ENCODE results near the gene CCR6.
"Not testable (repeated sequence)": the region's sequence is repeated elsewhere in the genome, so short reads cannot be mapped to it uniquely, and the experiment has no call there.

The CCR6 gene

GRCh38 chr6:167146977-167147376 is 24.1 kb downstream of the CCR6 start:
- no peak for DNase-seq

DNA sequence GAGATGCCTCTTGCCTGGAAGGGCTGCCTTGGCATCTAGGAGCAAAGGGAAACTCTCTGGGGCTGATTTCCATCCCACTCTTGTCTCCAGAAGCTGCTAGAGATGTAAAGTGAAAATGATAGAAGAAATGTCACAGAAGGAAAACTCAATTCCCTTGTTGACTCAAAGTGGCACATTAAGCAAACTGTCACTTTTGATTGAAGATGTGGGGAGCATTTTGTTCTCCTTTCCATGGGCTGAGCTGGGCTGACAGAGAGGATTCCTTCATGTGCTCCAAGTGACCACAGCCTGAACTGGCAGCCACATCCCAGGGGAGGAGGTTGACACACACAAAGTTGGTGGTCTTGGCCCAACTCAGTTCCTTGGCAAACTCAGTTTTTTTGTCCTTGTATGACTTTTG is 25.1 kb downstream of the CCR6 start:
- DNase-seq = no peak

DNA sequence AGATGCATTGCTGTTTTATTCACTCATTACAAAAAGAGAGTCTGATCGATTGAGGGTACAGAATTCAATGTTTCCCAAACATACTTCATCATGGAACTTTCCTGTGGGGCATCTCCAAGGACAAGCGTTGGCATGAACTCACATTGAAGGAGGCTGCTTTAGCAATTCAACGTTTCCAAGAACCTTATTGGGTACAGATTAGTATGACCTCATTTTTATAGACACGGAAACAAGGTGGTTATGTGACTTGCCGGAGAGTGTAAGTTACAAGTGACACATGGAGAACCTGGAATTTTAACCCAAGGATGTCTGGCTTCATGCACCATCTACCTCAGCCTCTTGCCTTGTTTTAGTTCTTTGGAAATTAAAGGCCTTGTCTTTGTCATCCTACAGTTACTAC is 26.1 kb downstream of the CCR6 start:
- no peak for DNase-seq

DNA sequence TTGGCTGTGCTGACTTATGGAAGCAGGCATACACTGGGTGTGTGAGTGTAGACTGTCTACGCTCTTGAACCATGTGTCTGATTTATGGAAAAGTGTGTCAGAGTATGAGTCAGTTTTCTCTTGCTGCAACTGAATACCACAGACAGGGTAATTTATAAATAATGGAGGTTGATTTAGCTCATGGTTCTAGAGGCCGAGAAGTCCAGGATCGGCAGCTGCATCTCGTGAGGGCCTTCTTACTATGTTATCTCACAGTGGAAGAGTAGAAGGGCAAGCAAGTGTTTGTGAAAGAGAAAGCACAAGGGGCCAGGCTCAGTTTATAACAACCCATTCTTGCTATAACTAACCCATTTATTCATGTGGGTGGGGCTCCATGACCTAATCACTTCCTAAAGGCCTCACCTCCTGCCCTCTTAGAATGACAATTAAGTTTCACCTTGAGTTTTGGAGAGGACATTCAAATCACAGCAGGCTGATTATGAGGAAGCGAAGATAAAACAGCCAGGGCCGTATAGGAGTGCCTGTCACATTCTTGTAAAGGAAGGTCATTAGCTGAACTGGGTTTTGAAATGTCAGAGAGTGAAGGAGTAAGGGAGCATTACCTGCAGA is 28.1 kb downstream of the CCR6 start:
- no peak for DNase-seq

GRCh38 chr6:167151648-167152047 is 28.8 kb downstream of the CCR6 start:
- no peak for DNase-seq

DNA sequence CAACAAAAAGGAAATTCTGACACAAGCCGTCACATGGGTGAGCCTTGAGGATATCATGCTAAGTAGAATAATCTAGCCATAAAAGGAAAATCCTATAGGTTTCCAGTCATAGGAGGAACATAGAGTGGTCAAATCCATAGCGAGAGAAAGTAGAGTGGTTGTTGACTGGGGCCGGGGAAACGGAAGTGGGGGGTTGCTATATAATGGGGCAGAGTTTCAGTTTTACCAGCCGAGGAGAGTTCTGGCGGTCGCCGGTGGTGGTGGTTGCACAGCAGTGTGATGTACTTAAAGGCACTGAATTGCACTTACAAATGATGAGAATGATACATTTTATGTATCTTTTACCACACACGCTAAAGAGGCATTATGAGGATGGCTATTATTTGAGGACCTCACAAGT is 30.0 kb downstream of the CCR6 start:
- no peak for DNase-seq

- no peak for DNase-seq
Measured at GRCh38 chr6:167153521-167153959, 30.6 kb downstream of the CCR6 start.

DNA sequence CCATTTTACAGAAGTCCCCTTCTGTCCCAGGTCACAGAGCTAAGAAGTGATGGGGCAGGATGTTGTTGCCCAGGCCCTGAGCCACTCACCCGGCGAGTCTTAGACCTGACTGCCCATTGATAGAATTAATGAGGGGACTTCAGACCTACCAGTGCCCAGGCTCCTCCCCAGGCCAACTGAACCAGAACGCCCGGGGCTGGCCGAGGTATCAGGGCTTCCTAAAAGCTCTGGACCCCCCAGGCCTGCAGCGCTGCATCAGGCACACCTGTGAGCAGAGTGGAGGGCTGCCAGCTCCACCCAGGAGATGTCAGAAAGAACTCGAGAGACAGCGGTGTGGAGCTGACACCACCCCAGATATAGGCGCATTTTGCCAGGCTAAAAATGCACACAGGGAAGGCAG is 31.4 kb downstream of the CCR6 start:
- no peak for DNase-seq

DNA sequence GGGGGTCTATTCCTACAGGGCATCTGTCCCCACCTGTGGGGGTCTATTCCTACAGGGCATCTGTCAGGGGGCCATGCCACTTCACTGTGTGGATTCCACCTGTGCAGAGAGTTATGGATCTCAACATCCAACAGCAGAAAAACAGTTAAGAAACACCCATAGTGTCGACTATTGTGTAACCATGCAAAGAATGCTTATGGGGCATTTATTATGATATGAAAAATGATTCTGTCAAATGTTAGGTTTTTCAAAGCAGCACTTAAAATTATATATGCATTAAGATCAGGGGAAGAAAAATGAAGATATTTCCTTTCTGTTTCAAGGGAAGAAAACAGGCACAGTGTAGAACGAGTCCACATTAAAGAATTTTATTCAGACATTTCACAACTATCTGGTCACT is 32.0 kb downstream of the CCR6 start:
- DNase-seq = no peak

- DNase-seq = no peak
Measured at GRCh38 chr6:167157414-167157813, 34.5 kb downstream of the CCR6 start.

DNA sequence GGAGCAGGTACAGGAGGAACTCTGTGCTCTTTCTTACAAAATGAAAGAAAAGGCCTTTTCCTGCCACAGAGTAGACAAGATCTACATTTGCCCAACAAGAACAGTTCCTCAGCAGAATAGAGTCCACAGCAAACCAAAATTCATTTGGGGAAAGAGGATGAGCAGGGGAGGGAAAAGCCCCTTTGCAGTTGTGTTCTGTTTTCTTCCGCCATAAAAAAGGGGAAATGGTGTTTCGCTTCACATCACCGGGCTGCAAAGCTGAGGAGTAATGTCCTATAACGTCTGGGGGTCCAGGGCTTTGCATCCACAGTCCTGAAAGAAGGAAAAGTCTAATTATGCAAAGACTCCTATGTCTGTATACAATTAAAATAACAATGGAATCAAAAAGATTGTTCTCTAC is 35.0 kb downstream of the CCR6 start, which contains the start of gene GPR31:
TSS of gene GPR31 (minus strand) at position 118 of the 400 bp plus-strand sequence. CDS start 149 bp downstream, outside the sequence.
- no peak for DNase-seq

DNA sequence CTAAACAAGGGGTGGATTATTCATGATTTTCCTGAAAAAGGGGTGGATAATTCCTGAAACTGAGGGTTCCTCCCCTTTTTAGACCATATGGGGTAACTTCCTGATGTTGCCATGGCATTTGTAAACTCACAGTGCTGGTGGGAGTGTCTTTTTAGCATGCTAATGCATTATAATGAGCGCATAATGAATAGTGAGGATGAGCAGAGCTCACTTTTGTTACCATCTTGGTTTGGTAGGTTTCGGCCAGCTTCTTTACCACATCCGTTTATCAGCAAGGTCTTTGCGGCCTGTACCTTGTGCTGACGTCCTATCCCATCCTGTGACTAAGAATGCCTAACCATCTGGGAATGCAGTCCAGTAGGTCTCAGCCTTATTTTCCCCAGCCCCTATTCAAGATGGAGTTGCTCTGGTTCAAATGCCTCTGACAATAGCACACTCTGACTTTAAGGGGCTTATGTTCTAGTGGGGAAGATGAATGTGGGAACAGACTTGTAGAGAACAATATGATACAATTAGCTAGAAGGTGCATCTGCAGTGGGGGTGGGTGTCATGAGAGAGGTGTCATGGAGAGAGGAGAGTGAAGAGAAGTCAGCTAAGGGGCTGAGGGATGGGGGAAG is 39.1 kb downstream of the CCR6 start:
- DNase-seq = no peak

DNA sequence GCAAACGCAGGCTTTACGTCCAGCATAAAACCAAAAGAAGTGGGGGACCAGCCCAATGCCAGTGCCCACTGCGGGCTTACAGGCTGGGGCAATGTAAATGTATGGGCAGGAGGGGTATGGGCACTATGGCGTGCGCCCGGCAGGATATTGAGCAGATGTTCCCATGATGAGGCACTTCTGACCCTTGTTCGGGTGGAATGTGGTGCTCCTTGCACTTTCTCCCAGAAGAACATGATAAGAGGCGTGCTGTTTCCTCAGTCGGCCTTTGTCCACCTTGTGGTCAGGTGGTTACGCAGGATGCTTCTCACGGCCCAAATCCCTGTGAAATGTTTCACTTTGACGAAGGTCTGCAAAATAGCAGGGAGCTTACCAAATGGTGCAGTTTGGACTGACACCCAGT is 39.7 kb downstream of the CCR6 start:
- no peak for DNase-seq

DNA sequence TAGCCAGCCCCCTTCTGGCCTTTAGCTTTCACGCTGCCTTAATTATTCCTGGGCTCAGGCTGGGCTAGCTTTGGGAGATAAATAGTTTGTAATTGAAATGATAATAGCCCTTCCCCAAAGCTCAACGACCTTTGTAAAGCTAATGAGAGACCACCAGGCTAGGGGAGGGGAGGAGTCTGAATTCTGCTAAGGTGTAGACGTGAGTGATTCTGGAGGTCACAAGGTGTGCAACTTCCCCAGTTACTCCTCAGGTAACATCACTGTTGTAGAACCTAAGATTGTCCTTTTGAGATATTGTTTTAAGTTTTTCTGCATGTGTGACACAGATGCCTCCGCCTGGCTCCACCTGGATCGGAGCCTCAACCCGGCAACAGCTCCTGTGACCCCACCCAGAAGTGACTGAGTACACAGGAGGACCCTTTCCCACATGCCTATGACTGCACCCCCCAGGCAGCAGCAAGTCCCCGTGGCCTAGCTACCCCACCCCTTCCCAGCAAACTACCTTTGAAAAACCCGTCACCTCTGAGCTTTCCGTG is 40.6 kb downstream of the CCR6 start:
- no peak for DNase-seq

DNA sequence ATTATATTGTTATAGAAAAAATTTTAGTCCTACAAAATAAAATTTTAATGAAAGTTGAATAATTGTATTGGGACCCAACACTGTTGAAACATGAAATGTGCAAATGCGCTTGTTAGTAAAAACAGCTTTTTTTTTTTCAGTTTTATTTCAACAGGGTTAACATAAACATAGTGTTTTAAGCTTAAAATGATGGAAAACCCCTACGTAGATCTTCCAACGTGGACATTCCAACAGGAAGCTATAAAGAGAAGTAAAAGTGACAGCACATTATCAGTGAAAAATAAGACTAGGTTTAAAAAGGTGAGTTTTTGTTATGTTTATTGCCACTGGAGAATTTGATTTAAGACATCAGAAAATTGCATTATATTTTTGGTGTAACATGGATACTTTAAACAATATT is 41.4 kb downstream of the CCR6 start:
- DNase-seq = no peak

DNA sequence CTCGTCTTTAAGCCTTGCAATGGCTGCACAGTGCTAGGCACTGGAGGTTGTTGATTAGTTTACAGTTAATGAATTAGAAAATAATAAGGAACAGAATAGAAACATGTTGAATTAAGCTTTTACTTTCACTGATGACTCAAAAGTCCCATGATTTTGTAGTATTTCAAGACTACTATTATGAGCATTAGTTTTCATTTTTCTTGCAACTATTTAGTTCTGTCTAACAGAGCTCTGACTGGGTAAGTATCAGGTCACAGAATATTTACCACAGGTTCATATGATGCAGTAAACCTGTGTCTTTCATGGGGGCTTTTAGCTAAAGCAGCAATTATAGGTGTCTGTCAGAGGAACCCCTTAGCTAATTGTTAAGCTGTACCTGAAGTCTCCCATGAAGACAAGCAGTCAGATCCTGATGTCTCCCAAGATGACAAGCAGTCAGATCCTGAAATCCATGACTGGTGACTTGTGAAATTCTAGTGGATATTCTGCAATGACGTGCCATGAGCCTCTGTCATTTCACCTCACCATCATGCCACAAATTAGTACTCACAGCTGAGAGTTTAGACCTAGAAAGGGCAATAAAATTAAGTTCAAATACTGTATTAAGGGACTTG is 43.1 kb downstream of the CCR6 start:
- no peak for DNase-seq

GRCh38 chr6:167167699-167168098 is 44.8 kb downstream of the CCR6 start:
- DNase-seq = not testable (repeated sequence)

DNA sequence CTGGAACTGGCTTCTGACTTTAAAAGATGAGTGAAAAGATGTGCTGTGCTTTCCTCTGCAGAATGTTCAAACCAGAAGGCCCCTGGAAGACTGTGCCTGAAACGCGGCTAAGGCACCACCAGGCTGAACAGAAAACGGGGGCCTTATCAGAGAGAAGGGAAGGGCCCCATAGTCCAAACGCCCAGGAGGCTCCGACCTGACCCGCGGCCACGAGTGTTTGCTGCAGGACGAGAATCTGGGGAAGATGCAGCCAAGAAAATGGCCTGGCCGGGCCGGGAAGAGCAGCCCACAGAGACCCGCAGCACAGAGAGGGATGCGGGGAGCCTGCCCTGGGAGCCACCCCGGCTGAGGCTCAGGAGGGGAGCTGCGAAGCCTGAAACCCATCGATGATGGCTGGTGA is 45.4 kb downstream of the CCR6 start:
- DNase-seq = not testable (repeated sequence)

DNA sequence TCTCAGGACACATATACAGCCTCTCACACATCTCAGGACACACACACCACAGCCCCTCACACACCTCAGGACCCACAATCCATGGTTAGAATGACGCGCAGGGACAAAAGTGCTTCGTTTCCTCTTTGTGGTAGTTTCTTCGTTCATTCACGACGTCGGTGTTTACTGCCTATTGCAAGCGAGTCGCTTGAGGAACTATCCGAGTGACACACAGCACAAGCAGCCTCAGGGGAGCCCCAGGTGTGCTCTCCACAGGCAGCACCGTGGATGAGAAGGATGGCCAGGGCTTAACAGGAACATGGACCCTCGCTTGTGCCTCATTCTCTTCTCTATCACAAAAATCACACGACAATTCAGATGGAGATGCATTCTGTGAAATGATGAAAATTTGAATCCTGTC is 47.0 kb downstream of the CCR6 start:
- not testable (repeated sequence) for DNase-seq

- not testable (repeated sequence) for DNase-seq
Measured at GRCh38 chr6:167171300-167171699, 48.4 kb downstream of the CCR6 start.

GRCh38 chr6:167172011-167172410 is 49.1 kb downstream of the CCR6 start:
- not testable (repeated sequence) for DNase-seq

DNA sequence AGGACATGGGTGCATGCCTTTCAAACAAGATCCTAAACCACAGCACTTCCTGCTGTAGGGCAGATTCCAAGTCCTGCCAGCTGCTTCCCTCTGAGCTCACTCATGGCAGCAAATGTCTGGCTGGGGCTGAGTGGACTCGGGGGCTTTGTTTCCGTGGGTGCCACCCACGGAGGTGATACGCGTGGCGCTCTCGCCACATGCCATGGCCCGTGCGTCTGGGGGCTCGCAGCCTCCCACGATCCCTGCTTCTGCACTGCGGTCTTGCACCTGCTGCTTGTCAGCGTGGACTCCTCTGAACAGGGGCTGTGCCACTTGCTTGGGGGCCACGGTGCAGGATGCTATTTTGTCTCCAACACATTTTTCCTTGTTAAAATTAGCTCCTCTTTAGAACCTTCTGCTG is 54.4 kb downstream of the CCR6 start:
- not testable (repeated sequence) for DNase-seq

- DNase-seq = not testable (repeated sequence)
Measured at GRCh38 chr6:167178896-167179655, 56.2 kb downstream of the CCR6 start.
